Measurements from ENCODE around the gene PES1.

PES1 gene

DNA sequence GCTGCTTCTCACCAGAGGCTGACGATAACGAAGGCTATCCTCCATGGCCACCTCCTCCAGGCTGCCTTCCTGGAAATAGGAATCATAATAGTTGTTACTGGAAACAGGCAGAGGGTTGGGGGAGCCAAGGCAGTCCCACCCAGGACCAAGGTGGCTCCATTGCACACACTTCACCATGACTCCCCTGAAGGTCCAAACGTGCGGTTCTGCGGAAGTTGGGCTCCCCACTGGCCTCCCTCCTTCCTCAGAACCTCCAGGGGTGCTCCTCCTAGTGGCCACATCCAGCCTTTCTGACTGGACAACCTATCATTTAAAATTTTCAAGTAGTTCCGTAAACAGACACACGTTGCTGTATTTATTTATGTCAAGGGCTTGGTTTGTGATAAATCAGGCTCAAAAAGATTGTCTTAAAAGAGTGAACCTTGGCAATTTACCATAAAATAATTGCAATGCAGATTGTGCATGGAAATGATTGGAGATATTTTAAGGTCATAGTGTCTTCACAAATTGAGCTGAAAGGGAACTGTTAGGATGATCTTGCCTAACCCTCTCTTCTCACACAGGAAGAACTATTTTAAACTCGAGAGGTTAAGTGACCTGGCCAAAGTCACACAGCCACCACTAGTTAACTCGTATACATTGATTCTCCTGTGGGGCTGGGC lies 13.9 kb upstream of the PES1 start:
- 0 out of 2 replicates have a peak, but pooled peaks cover 4% of the 10 kb centered on the region for H3F3A ChIP-seq (ENCODE audit: low read depth)
- peak overlapping the region; percentile 92 for H3K4me2 ChIP-seq (ENCODE audit: low read depth, low read length, poor library complexity, severe bottlenecking)
- H3K4me3 ChIP-seq (ENCODE audit: low read length, poor library complexity, severe bottlenecking), result peak overlapping the region; percentile 87
- no peaks in the 10 kb centered on the region for H3K79me2 ChIP-seq (ENCODE audit: insufficient read depth, low read length)
- no peaks in the 10 kb centered on the region for H3K9me3 ChIP-seq (ENCODE audit: insufficient read depth, low read depth, low read length)
- TF ChIP-seq, protein P1, sequence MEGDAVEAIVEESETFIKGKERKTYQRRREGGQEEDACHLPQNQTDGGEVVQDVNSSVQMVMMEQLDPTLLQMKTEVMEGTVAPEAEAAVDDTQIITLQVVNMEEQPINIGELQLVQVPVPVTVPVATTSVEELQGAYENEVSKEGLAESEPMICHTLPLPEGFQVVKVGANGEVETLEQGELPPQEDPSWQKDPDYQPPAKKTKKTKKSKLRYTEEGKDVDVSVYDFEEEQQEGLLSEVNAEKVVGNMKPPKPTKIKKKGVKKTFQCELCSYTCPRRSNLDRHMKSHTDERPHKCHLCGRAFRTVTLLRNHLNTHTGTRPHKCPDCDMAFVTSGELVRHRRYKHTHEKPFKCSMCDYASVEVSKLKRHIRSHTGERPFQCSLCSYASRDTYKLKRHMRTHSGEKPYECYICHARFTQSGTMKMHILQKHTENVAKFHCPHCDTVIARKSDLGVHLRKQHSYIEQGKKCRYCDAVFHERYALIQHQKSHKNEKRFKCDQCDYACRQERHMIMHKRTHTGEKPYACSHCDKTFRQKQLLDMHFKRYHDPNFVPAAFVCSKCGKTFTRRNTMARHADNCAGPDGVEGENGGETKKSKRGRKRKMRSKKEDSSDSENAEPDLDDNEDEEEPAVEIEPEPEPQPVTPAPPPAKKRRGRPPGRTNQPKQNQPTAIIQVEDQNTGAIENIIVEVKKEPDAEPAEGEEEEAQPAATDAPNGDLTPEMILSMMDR (conservative IDR thresholded peaks at IDR 0.05; ENCODE audit: low read length), result peak; percentile 84
- no peak for TF ChIP-seq EZH2phosphoT487 (IDR thresholded peaks at IDR 0.05; ENCODE audit: borderline replicate concordance)
- peak overlapping the region; percentile 70 for H3K9ac ChIP-seq (ENCODE audit: low read depth, low read length, poor library complexity, severe bottlenecking)
- no peaks in the 10 kb centered on the region for H3K27me3 ChIP-seq (ENCODE audit: insufficient read depth, low read length, poor library complexity, severe bottlenecking)
- no peaks in the 10 kb centered on the region for H3K9me2 ChIP-seq (replicated peaks; ENCODE audit: low read depth, low read length)
- H4K20me1 ChIP-seq (ENCODE audit: insufficient read depth, low read length, poor library complexity, severe bottlenecking), result no peaks in the 10 kb centered on the region
- peak overlapping the region; percentile 94; the same call in 1 of the 2 replicates for H2AFZ ChIP-seq (ENCODE audit: low read length)
- H3K36me3 ChIP-seq (ENCODE audit: insufficient read depth, low read length), result no peaks in the 10 kb centered on the region
- H3K4me1 ChIP-seq (ENCODE audit: insufficient read depth, low read length, poor library complexity, severe bottlenecking), result peaks cover 35% of the 10 kb centered on the region

DNA sequence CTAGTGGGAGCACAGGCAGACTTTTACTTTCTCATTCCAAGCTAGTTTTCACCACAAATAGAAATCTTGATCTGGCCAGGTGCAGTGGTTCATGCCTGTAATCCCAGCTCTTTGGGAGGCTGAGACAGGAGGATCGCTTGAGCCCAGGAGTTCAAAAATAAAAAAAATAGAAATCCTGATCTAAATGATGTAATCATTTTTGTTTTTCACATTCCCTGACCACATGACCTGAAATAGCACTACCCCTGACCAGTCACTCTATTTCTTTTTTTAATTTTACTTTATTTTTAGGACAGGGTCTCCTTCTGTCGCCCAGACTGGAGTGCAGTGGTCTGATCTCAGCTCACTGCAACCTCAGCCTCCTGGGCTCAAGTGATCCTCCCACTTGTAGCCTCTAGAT lies 13.0 kb upstream of the PES1 start:
- H3K9me3 ChIP-seq (ENCODE audit: insufficient read depth, low read depth, low read length), result no peaks in the 10 kb centered on the region
- no peak overlapping the region for H3K9ac ChIP-seq (ENCODE audit: low read depth, low read length, poor library complexity, severe bottlenecking)
- no peaks in the 10 kb centered on the region for H4K20me1 ChIP-seq (ENCODE audit: insufficient read depth, low read length, poor library complexity, severe bottlenecking)
- TF ChIP-seq, protein P1 (conservative IDR thresholded peaks at IDR 0.05; ENCODE audit: low read length), result no peak
- no peak for TF ChIP-seq EZH2phosphoT487 (IDR thresholded peaks at IDR 0.05; ENCODE audit: borderline replicate concordance)
- peaks cover 35% of the 10 kb centered on the region for H3K4me1 ChIP-seq (ENCODE audit: insufficient read depth, low read length, poor library complexity, severe bottlenecking)
- no peaks in the 10 kb centered on the region for H3K9me2 ChIP-seq (replicated peaks; ENCODE audit: low read depth, low read length)
- 0 out of 2 replicates have a peak, but pooled peaks cover 4% of the 10 kb centered on the region for H3F3A ChIP-seq (ENCODE audit: low read depth)
- H3K36me3 ChIP-seq (ENCODE audit: insufficient read depth, low read length), result no peaks in the 10 kb centered on the region
- H2AFZ ChIP-seq (ENCODE audit: low read length), result no peak overlapping the region
- no peak overlapping the region for H3K4me3 ChIP-seq (ENCODE audit: low read length, poor library complexity, severe bottlenecking)
- no peaks in the 10 kb centered on the region for H3K79me2 ChIP-seq (ENCODE audit: insufficient read depth, low read length)
- H3K4me2 ChIP-seq (ENCODE audit: low read depth, low read length, poor library complexity, severe bottlenecking), result no peak overlapping the region
- no peaks in the 10 kb centered on the region for H3K27me3 ChIP-seq (ENCODE audit: insufficient read depth, low read length, poor library complexity, severe bottlenecking)

DNA sequence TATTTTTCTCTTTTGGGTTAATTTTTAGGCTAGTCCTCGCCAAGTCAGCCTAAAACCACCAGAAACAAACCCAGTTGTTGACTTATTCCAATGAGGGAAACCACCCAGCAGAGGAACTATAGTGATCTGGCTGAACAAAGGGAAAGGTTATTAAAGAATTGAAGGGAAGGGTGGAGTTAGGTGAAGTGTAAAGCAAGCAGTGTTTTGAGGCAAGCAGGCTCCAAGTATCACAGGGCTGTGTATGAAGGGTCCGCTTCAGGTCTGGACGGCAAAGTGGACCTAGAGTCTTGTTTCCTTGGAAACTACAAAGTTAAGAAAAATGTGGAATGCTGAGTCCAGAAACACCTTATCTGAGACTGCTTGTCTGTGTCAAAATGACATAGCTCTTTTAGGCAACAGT lies 12.1 kb upstream of the PES1 start:
- TF ChIP-seq EZH2phosphoT487 (IDR thresholded peaks at IDR 0.05; ENCODE audit: borderline replicate concordance), result no peak
- TF ChIP-seq, protein P1 (conservative IDR thresholded peaks at IDR 0.05; ENCODE audit: low read length), result no peak
- no peaks in the 10 kb centered on the region for H3K27me3 ChIP-seq (ENCODE audit: insufficient read depth, low read length, poor library complexity, severe bottlenecking)
- H4K20me1 ChIP-seq (ENCODE audit: insufficient read depth, low read length, poor library complexity, severe bottlenecking), result no peaks in the 10 kb centered on the region
- no peak overlapping the region for H2AFZ ChIP-seq (ENCODE audit: low read length)
- H3F3A ChIP-seq (ENCODE audit: low read depth), result 0 out of 2 replicates have a peak, but pooled peaks cover 4% of the 10 kb centered on the region
- H3K9me2 ChIP-seq (replicated peaks; ENCODE audit: low read depth, low read length), result no peaks in the 10 kb centered on the region
- H3K79me2 ChIP-seq (ENCODE audit: insufficient read depth, low read length), result no peaks in the 10 kb centered on the region
- H3K4me1 ChIP-seq (ENCODE audit: insufficient read depth, low read length, poor library complexity, severe bottlenecking), result peaks cover 27% of the 10 kb centered on the region
- H3K9ac ChIP-seq (ENCODE audit: low read depth, low read length, poor library complexity, severe bottlenecking), result no peak overlapping the region
- H3K9me3 ChIP-seq (ENCODE audit: insufficient read depth, low read depth, low read length), result no peaks in the 10 kb centered on the region
- H3K36me3 ChIP-seq (ENCODE audit: insufficient read depth, low read length), result no peaks in the 10 kb centered on the region
- no peak overlapping the region for H3K4me3 ChIP-seq (ENCODE audit: low read length, poor library complexity, severe bottlenecking)
- H3K4me2 ChIP-seq (ENCODE audit: low read depth, low read length, poor library complexity, severe bottlenecking), result no peak overlapping the region
